ENCODE measurements around the gene CEP20. TPM values are rescaled to one million over a fixed set of nuclear protein-coding genes. Genes with fewer than 3 reads are reported as not detected.

CEP20 gene
- total and polyA plus RNA-seq, 2 experiments from 2014 or later, result 20.5 to 39.8 TPM

DNA sequence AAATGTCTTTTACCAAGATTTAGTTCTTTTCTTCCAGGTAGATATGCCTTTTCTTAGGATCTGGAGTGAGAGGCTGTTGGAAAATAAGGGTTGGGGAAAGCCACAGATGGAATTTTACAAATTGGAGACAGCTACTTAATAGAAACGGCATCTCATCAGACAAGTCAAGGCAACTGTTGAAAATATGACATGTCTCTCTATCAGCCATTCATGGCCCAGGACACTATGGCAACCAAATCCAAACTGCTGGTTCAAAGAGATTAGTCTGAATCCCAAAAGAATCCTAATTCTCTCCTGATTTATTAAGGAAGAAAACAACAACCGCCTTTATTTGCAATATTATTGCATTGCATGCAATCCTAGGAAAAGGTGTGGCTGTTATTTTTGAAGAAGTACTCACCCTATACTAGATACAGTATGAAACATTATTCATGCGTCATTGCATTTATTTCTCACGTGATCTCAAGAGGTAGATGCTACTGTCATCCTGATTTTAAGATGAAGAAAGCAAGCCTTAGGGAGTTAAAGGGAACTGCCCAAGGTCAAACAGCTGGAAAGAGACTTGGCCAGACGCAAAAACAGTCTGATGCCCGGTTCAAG lies 12.6 kb upstream of the CEP20 start:
- no peak for TF ChIP-seq EZH2 (IDR thresholded peaks at IDR 0.05; ENCODE audit: borderline replicate concordance)
- TF ChIP-seq, protein P1, sequence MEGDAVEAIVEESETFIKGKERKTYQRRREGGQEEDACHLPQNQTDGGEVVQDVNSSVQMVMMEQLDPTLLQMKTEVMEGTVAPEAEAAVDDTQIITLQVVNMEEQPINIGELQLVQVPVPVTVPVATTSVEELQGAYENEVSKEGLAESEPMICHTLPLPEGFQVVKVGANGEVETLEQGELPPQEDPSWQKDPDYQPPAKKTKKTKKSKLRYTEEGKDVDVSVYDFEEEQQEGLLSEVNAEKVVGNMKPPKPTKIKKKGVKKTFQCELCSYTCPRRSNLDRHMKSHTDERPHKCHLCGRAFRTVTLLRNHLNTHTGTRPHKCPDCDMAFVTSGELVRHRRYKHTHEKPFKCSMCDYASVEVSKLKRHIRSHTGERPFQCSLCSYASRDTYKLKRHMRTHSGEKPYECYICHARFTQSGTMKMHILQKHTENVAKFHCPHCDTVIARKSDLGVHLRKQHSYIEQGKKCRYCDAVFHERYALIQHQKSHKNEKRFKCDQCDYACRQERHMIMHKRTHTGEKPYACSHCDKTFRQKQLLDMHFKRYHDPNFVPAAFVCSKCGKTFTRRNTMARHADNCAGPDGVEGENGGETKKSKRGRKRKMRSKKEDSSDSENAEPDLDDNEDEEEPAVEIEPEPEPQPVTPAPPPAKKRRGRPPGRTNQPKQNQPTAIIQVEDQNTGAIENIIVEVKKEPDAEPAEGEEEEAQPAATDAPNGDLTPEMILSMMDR (IDR thresholded peaks at IDR 0.05; ENCODE audit: poor library complexity), result no peak
- TF ChIP-seq EZH2phosphoT487 (IDR thresholded peaks at IDR 0.05; ENCODE audit: low read depth, severe bottlenecking, unreplicated experiment), result no peak
- H3K4me3 ChIP-seq, result no peak overlapping the region

DNA sequence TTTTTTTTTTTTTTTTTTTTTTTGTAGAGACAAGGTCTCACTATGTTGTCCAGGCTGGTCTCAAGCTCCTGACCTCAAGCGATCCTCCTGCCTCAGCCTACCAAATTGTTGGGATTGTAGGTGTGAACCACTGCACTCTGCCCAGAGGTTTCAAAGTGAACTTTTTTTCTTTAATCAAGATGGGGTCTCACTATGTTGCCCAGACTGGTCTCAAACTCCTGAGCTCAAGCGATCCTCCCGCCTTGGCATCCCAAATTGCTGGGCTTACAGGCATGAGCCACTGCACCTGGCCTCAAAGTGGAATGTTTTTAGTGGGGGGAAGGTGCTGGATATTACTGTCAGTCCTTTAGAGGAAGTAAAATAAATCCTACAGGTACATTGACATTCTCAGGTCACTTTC lies 12.0 kb upstream of the CEP20 start:
- Histone ChIP-seq H3K4me2 (no peak overlapping the region), H3K79me2 (no peaks in the 10 kb centered on the region), H3K36me3 (replicated peaks; ENCODE audit: insufficient read depth, low read depth) (no peaks in the 10 kb centered on the region), H3K27ac (no peak overlapping the region), H3K4me3 (no peak overlapping the region), H3K9me2 (replicated peaks; ENCODE audit: insufficient read depth) (no peaks in the 10 kb centered on the region), H3K4me1 (ENCODE audit: insufficient read depth) (no peaks in the 10 kb centered on the region), H3K27me3 (no peaks in the 10 kb centered on the region), H3K9me3 (ENCODE audit: low read depth) (no peaks in the 10 kb centered on the region), H2AFZ (no peak overlapping the region), H4K20me1 (ENCODE audit: insufficient read depth, poor library complexity, severe bottlenecking) (no peaks in the 10 kb centered on the region)
- WGBS (ENCODE audit: low lambda C conversion rate, missing lambda C conversion rate), result 100% methylated on average over 3 of the region's 3 CpGs
- TF ChIP-seq, protein P1 (IDR thresholded peaks at IDR 0.05; ENCODE audit: poor library complexity), result no peak
- TF ChIP-seq EZH2 (IDR thresholded peaks at IDR 0.05; ENCODE audit: borderline replicate concordance) (no peak), EZH2phosphoT487 (IDR thresholded peaks at IDR 0.05; ENCODE audit: low read depth, severe bottlenecking, unreplicated experiment) (no peak)
- DNase-seq (ENCODE audit: low spot score), result no peak

More for the DNA sequence above, 12.6 kb upstream of the CEP20 start:
- no peak overlapping the region for H3K4me2 ChIP-seq
- H4K20me1 ChIP-seq (ENCODE audit: insufficient read depth, poor library complexity, severe bottlenecking), result no peaks in the 10 kb centered on the region
- no peaks in the 10 kb centered on the region for H3K9me3 ChIP-seq (ENCODE audit: low read depth)
- no peak overlapping the region for H2AFZ ChIP-seq
- H3K79me2 ChIP-seq, result no peaks in the 10 kb centered on the region
- WGBS (ENCODE audit: low lambda C conversion rate, missing lambda C conversion rate), result 89% methylated on average over 6 of the region's 6 CpGs
- H3K4me1 ChIP-seq (ENCODE audit: insufficient read depth), result no peaks in the 10 kb centered on the region
- no peaks in the 10 kb centered on the region for H3K27me3 ChIP-seq
- no peak for DNase-seq (ENCODE audit: low spot score)
- H3K27ac ChIP-seq, result no peak overlapping the region
- H3K36me3 ChIP-seq (replicated peaks; ENCODE audit: insufficient read depth, low read depth), result no peaks in the 10 kb centered on the region
- H3K9me2 ChIP-seq (replicated peaks; ENCODE audit: insufficient read depth), result no peaks in the 10 kb centered on the region

DNA sequence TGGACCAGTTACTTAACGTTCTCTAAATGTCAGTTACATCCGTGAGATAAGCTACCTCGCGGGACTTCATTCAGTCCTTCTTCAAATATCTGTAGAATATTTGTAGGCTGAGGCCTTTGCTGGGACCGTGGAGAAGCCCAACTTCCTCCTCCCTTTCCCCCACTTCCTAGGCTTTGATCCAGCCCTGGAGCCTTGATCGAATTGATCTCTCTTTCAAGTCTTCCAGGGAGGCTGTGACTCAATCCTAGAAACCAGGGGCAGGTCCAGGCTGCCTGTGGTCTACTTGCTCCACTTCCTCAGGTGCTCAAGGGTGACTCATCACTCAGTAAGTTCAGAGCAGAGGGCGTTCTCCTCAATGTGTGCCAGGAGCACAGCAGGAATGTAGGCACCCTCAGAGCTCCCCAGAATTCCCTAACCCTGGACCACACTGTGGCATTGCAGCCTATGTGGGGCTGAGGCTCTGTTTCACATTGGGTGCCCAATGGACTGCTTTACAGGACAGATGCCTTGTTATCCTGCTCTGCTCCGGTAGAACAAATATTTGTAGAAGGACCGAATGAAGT lies 11.2 kb upstream of the CEP20 start:
- Histone ChIP-seq H3K27ac (peak overlapping the region; percentile 55), H3K36me3 (replicated peaks; ENCODE audit: insufficient read depth, low read depth) (no peaks in the 10 kb centered on the region), H3K9me3 (ENCODE audit: low read depth) (no peaks in the 10 kb centered on the region), H4K20me1 (ENCODE audit: insufficient read depth, poor library complexity, severe bottlenecking) (no peaks in the 10 kb centered on the region), H3K79me2 (no peaks in the 10 kb centered on the region), H3K27me3 (no peaks in the 10 kb centered on the region), H3K4me2 (peak overlapping the region; percentile 7), H2AFZ (no peak overlapping the region), H3K9me2 (replicated peaks; ENCODE audit: insufficient read depth) (no peaks in the 10 kb centered on the region), H3K4me3 (no peak overlapping the region), H3K4me1 (ENCODE audit: insufficient read depth) (no peaks in the 10 kb centered on the region)
- 45% methylated on average over 9 of the region's 9 CpGs for WGBS (ENCODE audit: low lambda C conversion rate, missing lambda C conversion rate)
- DNase-seq (ENCODE audit: low spot score), result peak; percentile 79
- TF ChIP-seq EZH2 (IDR thresholded peaks at IDR 0.05; ENCODE audit: borderline replicate concordance) (no peak), EZH2phosphoT487 (IDR thresholded peaks at IDR 0.05; ENCODE audit: low read depth, severe bottlenecking, unreplicated experiment) (no peak)
- TF ChIP-seq, protein P1 (IDR thresholded peaks at IDR 0.05; ENCODE audit: poor library complexity), result no peak
